Hepatocyte (in vitro differentiated cells): ENCODE results near the gene NOX5. TPM values are rescaled to one million over a fixed set of nuclear protein-coding genes. Genes with fewer than 3 reads are reported as not detected.

ENCODE experiments used
- DNase-seq: peaks from one replicate; pipeline ENCODE4 v3.0.0-alpha.2; 2016; ENCODE audit warnings: low spot score
- H2AFZ ChIP-seq: fragments of 200-600 bp; sonication (generic); 2 replicates; pipeline ENCODE4 v1.6.0; 2016; ENCODE audit warnings: antibody characterized with exemption, mild to moderate bottlenecking
- H3K27ac ChIP-seq: fragments of 200-600 bp; sonication (generic); 2 replicates; pipeline ENCODE4 v1.5.1; 2016; ENCODE audit warnings: mild to moderate bottlenecking
- H3K27me3 ChIP-seq: fragments of 200-600 bp; sonication (generic); 2 replicates; pipeline ENCODE4 v1.6.1; 2016
- H3K36me3 ChIP-seq: fragments of 200-600 bp; sonication (generic); replicated peaks from 2 replicates; pipeline ENCODE4 v1.5.1; 2016; ENCODE audit warnings: low read depth; ENCODE audit not compliant: insufficient read depth
- H3K4me1 ChIP-seq: fragments of 200-600 bp; sonication (generic); 2 replicates; pipeline ENCODE4 v1.5.1; 2016; ENCODE audit warnings: mild to moderate bottlenecking, moderate library complexity; ENCODE audit not compliant: insufficient read depth
- H3K4me2 ChIP-seq: fragments of 200-600 bp; sonication (generic); 2 replicates; pipeline ENCODE4 v1.6.0; 2016
- H3K4me3 ChIP-seq: fragments of 200-600 bp; sonication (generic); 2 replicates; pipeline ENCODE4 v1.5.1; 2016; ENCODE audit warnings: mild to moderate bottlenecking
- H3K79me2 ChIP-seq: fragments of 200-600 bp; sonication (generic); 2 replicates; pipeline ENCODE4 v1.6.0; 2017; ENCODE audit warnings: mild to moderate bottlenecking
- H3K9me2 ChIP-seq: fragments of 200-600 bp; sonication (generic); replicated peaks from 2 replicates; pipeline ENCODE4 v1.6.0; 2017; ENCODE audit warnings: mild to moderate bottlenecking; ENCODE audit not compliant: insufficient read depth
- H3K9me3 ChIP-seq: fragments of 200-600 bp; sonication (generic); 2 replicates; pipeline ENCODE4 v1.5.1; 2016; ENCODE audit warnings: low read depth, mild to moderate bottlenecking
- H4K20me1 ChIP-seq: fragments of 200-600 bp; sonication (generic); 2 replicates; pipeline ENCODE4 v1.6.0; 2016; ENCODE audit warnings: mild to moderate bottlenecking; ENCODE audit not compliant: insufficient read depth, poor library complexity, severe bottlenecking
- EZH2 ChIP-seq: fragments of 200-600 bp; sonication (generic); IDR thresholded peaks from 2 replicates; pipeline ENCODE4 v1.6.1; 2016; ENCODE audit warnings: antibody characterized with exemption, mild to moderate bottlenecking, borderline replicate concordance
- EZH2phosphoT487 ChIP-seq: fragments of 200-600 bp; sonication (generic); IDR thresholded peaks from one replicate; pipeline ENCODE4 v1.6.1; 2018; ENCODE audit warnings: antibody characterized with exemption, mild to moderate bottlenecking, low read depth, moderate library complexity; ENCODE audit not compliant: unreplicated experiment, severe bottlenecking
- WGBS: methylation state at CpG from one replicate; pipeline ENCODE4 v1.1.6; 2016; ENCODE audit warnings: low lambda C conversion rate; ENCODE audit errors: missing lambda C conversion rate; 5-methylcytosine and 5-hydroxymethylcytosine counted together
- polyA plus RNA-seq: library from polyadenylated mRNA; unstranded; fragments of >200 nt; fragmentation: Nextera tagmentation; extraction: Ambion mirVana; gene quantifications from 2 replicates; pipeline ENCODE4 v1.2.1, GENCODE V29; 2016
- total RNA-seq: library from RNA; depleted of rRNA; stranded (reverse); fragments of >200 nt; gene quantifications from 2 replicates; pipeline ENCODE4 v1.2.3, GENCODE V29; 2014
- TF ChIP-seq, protein P1 (sequence below): fragments of 200-600 bp; sonication (generic); IDR thresholded peaks from 2 replicates; pipeline ENCODE4 v1.5.1; 2016; ENCODE audit warnings: antibody characterized with exemption, mild to moderate bottlenecking; ENCODE audit not compliant: poor library complexity

Gene NOX5
- total and polyA plus RNA-seq, 2 experiments from 2014 or later = 0.13 TPM; not detected in 1

DNA sequence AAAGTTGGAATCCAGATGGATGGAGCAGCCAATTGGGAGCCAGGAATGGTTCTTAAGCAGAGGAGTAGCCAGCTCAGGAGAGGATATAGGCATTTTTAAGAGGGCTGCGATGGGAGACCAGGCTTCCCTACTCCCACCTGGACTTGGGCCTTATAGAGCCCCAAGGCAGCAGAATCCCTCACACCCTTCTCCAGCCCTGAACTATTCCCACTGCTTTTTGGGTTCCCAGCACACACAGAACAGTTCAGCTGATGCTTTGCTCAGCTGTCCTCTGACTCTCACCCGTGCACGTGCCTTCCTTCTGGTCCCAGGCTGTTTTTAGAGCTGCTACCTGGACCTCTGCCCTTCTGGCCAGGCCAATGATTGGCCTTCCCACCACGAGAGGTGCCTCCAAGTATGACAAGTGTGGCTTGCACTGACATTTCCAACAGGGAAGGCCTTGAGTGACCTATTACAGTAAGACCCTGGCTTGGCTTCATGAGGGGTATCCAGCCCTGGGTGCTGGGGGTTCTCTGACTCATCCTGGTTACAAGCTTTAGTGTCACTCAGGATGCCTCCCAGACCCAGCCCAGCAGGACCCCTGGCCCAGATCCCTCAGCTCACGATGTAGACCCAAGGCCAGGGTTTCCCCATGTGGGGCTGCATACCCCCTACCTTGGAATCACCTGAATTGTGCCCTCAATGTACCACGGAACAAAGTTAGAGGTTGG, 25.2 kb downstream of the NOX5 start:
- no peaks in the 10 kb centered on the region for H3K9me3 ChIP-seq
- no peaks in the 10 kb centered on the region for H3K4me1 ChIP-seq
- H3K4me2 ChIP-seq = no peak overlapping the region
- WGBS = 93% methylated on average over 6 of the region's 6 CpGs
- H3K27me3 ChIP-seq = no peaks in the 10 kb centered on the region
- DNase-seq = no peak
- no peak overlapping the region for H3K4me3 ChIP-seq
- TF ChIP-seq EZH2phosphoT487 (no peak), EZH2 (no peak)
- TF ChIP-seq, protein P1, sequence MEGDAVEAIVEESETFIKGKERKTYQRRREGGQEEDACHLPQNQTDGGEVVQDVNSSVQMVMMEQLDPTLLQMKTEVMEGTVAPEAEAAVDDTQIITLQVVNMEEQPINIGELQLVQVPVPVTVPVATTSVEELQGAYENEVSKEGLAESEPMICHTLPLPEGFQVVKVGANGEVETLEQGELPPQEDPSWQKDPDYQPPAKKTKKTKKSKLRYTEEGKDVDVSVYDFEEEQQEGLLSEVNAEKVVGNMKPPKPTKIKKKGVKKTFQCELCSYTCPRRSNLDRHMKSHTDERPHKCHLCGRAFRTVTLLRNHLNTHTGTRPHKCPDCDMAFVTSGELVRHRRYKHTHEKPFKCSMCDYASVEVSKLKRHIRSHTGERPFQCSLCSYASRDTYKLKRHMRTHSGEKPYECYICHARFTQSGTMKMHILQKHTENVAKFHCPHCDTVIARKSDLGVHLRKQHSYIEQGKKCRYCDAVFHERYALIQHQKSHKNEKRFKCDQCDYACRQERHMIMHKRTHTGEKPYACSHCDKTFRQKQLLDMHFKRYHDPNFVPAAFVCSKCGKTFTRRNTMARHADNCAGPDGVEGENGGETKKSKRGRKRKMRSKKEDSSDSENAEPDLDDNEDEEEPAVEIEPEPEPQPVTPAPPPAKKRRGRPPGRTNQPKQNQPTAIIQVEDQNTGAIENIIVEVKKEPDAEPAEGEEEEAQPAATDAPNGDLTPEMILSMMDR = no peak
- H2AFZ ChIP-seq = no peak overlapping the region
- no peaks in the 10 kb centered on the region for H3K79me2 ChIP-seq
- no peaks in the 10 kb centered on the region for H4K20me1 ChIP-seq
- H3K36me3 ChIP-seq = no peaks in the 10 kb centered on the region
- no peaks in the 10 kb centered on the region for H3K9me2 ChIP-seq
- H3K27ac ChIP-seq = no peak overlapping the region

DNA sequence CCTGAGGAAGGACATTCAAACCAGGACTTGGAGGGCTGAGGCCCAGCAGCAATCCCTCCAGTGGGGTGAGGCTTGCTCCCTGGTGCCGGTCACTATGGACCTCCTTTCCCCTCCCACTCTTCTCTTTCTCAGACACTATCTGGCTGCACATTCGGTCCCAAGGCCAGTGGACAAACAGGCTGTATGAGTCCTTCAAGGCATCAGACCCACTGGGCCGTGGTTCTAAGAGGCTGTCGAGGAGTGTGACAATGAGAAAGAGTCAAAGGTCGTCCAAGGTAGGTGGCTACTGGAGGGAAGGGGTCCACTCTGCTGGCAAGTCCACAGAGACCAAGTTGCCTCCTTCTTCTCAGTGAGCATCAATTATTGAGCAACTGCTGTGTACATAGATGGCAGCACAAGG, 28.0 kb downstream of the NOX5 start:
- Histone ChIP-seq H3K4me1 (no peaks in the 10 kb centered on the region), H3K27ac (no peak overlapping the region), H3K9me3 (no peaks in the 10 kb centered on the region), H3K9me2 (no peaks in the 10 kb centered on the region), H4K20me1 (no peaks in the 10 kb centered on the region), H3K79me2 (no peaks in the 10 kb centered on the region), H3K36me3 (no peaks in the 10 kb centered on the region), H3K4me3 (no peak overlapping the region), H3K27me3 (no peaks in the 10 kb centered on the region), H3K4me2 (no peak overlapping the region), H2AFZ (no peak overlapping the region)
- no peak for DNase-seq
- 90% methylated on average over 5 of the region's 5 CpGs for WGBS
- no peak for TF ChIP-seq EZH2phosphoT487
- TF ChIP-seq EZH2 = no peak
- TF ChIP-seq, protein P1 = no peak

DNA sequence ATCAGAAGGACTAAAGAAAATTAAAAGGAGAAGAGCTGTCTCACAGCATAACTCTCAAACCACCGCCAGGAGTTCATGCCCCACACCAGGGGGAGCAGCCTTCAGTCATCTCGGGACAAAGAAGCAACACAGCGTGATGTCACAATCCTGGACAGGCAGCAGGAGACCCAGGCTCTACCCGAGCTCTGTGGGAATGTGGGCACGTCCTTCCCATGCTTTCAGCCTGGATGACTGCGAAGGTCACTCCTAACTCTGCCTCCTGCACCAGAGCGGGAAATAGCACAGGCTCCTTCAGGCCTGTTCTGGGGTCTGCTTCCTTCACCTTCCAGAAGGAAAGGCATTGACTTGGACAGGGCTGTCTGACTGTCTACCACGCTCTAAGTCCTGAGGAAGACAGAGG, 31.3 kb downstream of the NOX5 start:
- Histone ChIP-seq H3K27me3 (no peaks in the 10 kb centered on the region), H3K4me1 (no peaks in the 10 kb centered on the region), H2AFZ (no peak overlapping the region), H3K4me3 (no peak overlapping the region), H4K20me1 (no peaks in the 10 kb centered on the region), H3K36me3 (no peaks in the 10 kb centered on the region), H3K9me3 (no peaks in the 10 kb centered on the region), H3K79me2 (no peaks in the 10 kb centered on the region), H3K4me2 (no peak overlapping the region), H3K27ac (no peak overlapping the region), H3K9me2 (no peaks in the 10 kb centered on the region)
- peak; percentile 44 for DNase-seq
- WGBS = 70% methylated on average over 7 of the region's 8 CpGs
- no peak for TF ChIP-seq EZH2phosphoT487
- TF ChIP-seq, protein P1 = peak; percentile 10

DNA sequence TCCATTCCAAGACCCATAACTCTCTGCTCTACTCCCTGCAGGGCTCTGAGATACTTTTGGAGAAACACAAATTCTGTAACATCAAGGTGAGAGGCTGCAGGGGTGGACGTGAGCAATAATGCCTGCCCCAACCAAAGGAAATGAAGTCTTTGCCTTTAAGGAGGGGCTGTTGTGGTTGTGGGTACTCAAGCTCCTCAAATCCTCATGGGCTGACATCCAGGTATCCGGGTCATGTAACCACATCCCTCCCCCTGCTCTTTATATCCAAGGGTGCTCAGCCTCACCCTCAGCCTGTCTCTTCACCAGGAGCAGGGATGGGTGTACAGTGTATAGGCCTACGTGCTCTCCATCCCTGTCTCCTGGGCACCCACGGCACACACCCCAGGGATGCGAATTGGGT, 32.3 kb downstream of the NOX5 start:
- no peaks in the 10 kb centered on the region for H4K20me1 ChIP-seq
- TF ChIP-seq, protein P1 = no peak
- no peak for TF ChIP-seq EZH2phosphoT487
- TF ChIP-seq EZH2 = no peak
- H3K4me3 ChIP-seq = no peak overlapping the region
- H3K4me2 ChIP-seq = no peak overlapping the region
- H3K36me3 ChIP-seq = no peaks in the 10 kb centered on the region
- H3K4me1 ChIP-seq = no peaks in the 10 kb centered on the region
- 90% methylated on average over 5 of the region's 5 CpGs for WGBS
- H3K9me3 ChIP-seq = no peaks in the 10 kb centered on the region
- no peak for DNase-seq
- H2AFZ ChIP-seq = no peak overlapping the region
- H3K79me2 ChIP-seq = no peaks in the 10 kb centered on the region
- H3K9me2 ChIP-seq = no peaks in the 10 kb centered on the region
- no peaks in the 10 kb centered on the region for H3K27me3 ChIP-seq
- H3K27ac ChIP-seq = no peak overlapping the region
